Left lobe of liver (tissue), 2 donors: ENCODE measurements around the gene SMC4. TPM values are rescaled to one million over a fixed set of nuclear protein-coding genes. Genes with fewer than 3 reads are reported as not detected.
"Not testable (repeated sequence)": the region's sequence is repeated elsewhere in the genome, so short reads cannot be mapped to it uniquely, and the experiment has no call there.

Experiments
- ATAC-seq: fragments of 200-7000 bp; cut with Tn5 transposase; one replicate; pipeline ENCODE4 v1.9.1; 2020; ENCODE audit warnings: mild to moderate bottlenecking, moderate library complexity
- DNase-seq: peaks from one replicate; pipeline ENCODE4 v3.0.0-alpha.2; 2020; ENCODE audit warnings: low spot score
- total RNA-seq: library from RNA; stranded (reverse); gene quantifications from one replicate; pipeline ENCODE4 v1.2.1, GENCODE V29; 2021
- donor health status: DM: no; HTN: no; CAD: no; lungs with moderate emphysema.
- donor health status: DM: no; HTN: yes; CAD: no.

Gene SMC4
- total RNA-seq, 1 donor from 2014 or later, result 12.0 TPM

DNA sequence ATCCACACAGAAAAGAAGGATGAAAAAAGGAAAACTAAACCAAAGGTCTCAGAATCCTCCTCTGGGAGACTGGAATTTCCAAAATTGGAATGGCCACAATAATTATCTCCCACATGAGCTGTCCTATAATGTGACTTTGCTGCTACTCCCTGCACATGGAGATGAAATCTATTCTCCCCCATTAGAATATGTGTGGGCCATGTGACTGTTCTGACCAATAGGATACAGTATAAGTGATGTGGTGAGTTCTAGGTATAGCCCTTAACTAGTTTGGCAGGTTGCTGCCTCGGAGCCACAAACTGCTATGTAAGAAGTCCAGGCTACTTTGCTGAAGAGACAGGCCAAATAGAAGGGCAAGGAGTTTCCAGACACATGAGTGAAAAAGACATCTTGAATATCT, 45.0 kb downstream of the SMC4 start:
- no peak for DNase-seq
- ATAC-seq, result no peak

DNA sequence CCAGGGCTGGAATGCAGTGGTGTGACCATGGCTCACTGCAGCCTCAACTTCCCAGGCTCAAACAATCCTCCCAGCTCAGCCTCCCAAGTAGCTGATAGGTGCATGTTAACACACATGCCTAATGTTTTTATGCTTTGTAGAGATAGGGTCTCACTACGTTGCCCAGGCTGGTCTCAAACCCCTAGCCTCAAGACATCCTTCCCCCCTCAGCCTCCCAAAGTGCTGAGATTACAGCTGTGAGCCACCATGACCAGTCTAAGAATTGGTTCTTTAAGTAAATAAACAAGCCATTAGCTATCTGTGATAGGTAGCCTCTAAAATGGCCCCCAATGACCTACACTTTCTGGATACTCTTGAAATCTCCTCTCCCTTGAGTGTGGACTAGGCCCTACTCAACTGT, 46.4 kb downstream of the SMC4 start:
- DNase-seq, result no peak
- no peak for ATAC-seq

DNA sequence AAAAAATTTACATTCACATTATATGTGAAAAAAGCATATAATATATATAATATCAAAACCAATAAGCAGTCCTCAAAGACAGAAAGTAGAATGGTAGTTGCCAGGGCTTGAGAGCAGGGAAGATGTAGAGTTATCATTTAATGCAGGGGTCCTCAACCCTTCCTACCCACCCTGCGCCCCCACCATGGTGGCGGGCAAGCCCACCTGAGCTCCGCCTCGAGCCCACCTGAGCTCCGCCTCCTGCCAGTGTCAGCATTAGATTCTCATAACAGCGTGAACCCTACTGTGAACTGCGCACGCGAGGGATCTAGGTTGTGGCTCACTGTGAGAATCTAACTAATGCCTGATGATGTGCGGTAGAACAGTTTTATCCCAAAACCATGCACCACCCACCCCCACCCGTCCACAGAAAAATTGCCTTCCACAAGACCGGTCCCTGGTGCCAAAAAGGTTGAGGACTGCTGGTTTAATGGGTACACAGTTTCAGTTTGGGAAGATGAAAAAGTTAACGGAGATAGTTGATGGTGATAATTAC, 47.1 kb downstream of the SMC4 start:
- DNase-seq (no peak), ATAC-seq (no peak)

DNA sequence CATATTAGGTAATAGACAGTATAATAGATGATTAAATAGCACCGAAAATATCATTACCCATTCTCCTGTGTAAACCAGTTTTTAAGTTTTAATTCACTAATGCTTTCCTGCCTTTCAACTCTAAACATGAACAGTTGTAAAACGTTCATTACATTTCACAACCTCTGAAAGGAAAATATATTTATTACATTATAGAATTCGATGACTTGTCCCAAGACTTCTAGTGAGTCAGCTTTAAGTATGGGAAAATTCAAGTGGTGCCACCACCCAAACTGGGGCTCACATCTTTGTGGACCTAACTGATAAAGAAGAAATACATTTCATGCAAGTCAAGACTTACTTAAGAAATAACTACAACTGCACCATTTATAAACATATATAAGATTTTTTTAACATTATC, 48.1 kb downstream of the SMC4 start:
- ATAC-seq, result no peak
- no peak for DNase-seq

DNA sequence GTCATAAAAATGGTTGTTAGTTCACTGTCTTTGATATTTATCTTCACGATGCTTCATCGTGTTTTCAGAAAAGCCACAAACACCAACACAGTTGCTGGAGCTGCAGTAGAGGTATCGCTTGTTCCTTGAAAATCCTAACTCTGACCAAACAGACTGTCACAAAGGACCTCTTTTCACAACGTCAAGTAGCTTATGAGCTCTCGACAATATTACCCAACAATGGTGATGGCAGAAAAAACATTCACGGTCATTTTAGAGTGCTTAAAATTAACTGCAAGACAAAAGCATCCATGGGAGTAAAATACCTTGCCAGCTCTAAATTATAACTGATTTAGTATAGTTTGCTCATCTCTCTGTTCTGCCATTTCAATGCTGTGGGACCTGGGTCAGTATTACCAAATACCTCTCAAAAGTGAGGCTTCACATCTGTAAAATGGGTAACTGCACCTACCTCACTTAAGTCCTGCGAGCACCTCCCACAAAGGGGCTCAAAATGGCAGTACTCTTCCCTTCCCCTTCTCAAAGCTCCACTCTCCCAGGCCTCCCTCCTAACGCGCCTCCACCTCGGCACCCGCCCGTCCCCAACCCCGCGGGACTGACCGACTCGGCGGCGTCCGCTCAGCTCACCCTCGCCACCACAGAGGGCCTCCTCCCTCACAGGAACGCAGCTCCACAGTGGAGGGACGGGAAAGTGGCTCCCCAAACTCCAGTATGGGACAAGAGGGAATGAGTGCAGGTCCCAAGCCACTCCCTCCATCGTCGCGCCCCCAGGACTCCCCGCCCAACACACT, 49.6 kb downstream of the SMC4 start:
- ATAC-seq, result peak; percentile 53
- no peak for DNase-seq

DNA sequence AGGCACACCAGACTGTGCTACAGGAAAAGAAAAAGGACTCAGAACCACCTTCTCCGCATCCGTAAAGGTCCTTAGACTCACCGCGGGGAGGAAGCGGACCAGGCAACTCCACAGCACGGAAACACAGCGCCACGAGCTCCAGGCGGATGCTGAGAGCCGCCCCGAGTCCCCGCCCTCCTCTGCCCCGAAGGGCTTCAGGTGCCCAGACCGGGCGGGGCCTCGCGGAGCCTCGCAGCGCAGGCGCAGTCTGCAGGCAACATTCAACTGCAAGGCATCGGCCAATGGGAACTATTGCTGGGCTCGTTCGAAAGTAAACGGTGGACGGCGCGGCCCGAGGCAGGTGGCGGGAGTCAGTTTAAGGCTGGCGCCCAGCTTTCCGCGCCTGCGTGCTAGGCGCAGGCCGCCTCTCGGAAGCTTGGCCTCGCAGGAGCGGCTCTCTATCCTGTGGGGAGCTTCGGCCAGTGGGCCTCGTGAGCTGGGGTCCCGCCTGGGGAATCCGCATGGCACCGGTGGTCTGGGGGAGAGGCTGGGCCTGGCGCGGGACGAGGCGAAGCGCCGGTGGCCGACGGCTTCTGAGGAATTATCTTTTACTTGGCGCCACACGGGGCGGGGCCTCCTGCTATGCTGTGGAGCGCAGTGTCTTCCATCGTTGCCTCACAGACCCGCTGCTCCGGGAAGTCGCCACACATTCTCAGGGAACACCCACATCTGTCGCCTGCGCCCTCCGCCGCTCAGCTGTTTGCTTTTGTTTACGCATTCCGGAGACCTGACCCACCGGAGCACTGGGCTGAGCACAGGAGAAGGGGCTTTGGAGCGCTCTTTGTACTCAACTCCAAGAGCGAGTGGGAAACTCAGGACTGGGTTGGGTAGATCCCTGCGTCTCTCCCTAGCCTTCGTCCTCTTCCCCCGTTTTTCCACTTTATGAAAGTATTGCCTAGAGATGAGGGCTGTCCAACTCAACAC, 50.5 kb downstream of the SMC4 start, which contains the start of gene TRIM59:
Gene TRIM59, minus strand, starts transcription at position 151 of the 963 bp plus-strand sequence. CDS start 10,603 bp downstream, outside the sequence.
- DNase-seq (peak; percentile 75), ATAC-seq (peak; percentile 93)

DNA sequence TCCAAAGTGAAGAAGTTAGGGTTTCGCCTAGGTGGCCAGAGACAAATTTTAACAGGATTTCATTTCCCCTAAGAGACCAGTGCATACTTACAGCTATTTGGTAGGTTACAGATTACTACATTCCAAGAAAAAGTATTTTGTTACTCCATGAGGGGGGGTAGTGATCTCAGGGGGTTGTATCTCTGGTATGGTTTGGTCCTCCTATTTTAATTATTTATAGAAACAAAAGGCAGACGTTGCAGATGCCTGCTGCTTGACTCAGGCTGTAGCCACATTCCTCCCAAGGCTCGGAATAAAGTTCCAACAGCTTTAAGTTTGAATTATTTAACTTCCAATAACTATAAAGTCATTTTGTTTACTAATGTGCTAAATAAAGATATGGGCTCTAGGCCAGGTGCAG, 51.4 kb downstream of the SMC4 start:
- DNase-seq, result no peak
- no peak for ATAC-seq

DNA sequence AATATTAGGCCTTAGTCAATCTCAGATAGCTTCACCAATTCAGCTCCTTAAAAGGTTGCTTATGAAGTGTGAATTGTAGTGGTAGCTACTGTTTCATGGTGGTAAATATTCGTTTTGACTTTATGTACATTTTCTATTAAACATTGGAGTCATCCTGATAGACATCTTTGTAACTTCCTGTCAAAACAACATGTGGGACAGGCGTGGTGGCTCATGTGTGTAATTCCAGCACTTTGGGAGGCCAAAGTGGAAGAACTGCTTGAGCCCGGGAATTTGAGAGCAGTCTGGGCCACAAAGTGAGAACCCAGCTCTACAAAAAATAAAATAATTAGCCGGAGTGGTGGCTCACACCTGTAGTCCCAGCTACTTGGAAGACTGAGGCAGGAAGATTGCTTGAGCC, 52.2 kb downstream of the SMC4 start:
- ATAC-seq (no peak), DNase-seq (no peak)

DNA sequence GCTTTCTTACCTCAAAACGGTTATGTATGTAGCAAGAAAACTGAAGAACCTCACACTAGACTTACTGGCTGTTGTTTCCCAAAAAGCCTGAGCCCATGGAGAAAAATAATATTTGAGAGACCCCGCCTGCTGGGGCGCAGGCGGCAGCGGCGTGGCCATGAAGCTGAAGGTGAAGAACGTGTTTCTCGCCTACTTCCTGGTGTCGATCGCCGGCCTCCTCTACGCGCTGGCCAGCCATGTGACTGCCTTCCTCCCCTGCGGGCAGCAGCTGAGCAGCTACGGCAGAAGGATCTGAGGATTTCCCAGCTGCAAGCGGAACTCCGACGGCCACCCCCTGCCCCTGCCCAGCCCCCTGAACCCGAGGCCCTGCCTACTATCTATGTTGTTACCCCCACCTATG, 52.8 kb downstream of the SMC4 start:
- DNase-seq, ATAC-seq: not testable (repeated sequence)

DNA sequence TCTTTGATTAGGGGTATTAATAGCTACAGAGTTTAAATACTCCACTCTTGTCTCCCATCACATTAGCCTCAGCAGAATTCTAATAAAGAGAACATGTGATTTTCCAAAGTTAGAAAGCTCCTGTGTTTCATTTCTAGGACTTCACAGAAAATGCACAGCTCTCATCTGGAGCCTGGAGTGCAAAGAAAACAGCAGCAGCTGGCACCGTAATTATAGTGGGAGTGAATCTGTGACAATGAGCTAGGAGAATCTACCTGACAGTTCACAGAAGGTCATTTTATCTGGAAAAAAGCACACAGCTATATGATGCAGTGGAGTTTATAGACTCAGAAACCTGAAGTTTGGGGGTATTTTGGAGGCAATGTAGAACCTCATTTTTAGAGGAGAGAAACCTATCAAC, 55.5 kb downstream of the SMC4 start:
- no peak for DNase-seq
- ATAC-seq, result no peak

DNA sequence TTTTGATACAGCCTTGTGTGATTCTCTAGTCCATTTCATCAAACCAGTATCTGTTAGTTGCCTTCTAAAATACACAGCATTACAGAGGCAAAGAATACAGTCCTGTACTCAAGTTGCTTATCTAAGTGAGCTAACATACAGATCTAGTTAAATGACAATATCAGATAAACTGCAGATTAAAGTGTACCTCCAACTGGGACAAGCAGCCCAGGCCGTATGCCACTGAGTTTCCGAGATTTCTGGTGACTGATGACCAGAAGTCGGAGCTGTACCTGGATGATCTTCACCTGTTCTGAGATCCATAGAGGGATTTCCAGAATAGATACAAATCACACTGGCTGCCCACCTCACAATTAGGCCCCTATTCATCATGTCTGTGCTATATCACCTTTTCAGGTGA, 56.4 kb downstream of the SMC4 start:
- DNase-seq, result no peak
- no peak for ATAC-seq

DNA sequence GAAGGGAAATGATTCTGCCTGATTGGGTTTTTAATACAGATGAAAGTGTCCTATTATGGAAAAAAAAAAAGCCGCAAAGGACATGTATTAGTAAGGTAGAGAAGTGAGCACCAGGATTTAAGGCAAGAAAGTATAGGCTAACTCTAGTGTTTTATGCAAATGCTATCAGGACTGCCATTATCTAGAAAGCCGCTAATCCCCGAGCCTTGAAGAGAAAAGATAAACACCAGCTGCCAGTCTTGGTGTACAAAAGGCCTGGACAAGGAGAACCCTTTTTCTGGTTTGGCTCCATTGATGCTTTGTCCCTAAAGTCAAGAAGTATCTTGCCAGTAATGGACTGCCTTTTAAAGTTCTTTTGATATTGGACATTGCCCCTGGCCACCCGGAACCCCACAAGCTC, 58.7 kb downstream of the SMC4 start:
- no peak for DNase-seq
- no peak for ATAC-seq

DNA sequence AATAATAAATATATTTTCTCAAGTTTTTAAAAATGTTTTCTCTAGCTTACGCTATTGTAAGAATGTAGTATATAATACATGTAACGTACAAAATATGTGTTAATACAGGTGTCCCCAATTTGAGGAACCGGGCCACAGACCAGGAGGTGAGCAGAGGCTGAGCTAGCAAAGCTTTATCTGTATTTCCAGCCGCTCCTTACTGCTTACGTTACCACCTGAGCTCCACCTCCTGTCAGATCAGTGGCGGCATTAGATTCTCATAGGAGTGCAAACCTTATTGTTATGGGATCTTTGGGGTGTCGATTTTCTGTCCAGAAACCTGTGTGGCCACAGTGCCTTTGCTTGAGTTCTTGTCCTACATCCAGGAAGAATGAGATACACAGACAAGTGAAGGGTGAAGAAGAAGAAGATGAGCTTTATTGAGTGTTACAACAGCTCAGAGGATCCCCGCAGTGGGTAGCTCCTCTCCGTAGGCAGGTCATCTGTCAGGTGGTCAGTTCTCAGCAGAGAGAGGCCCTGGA, 60.1 kb downstream of the SMC4 start:
- no peak for DNase-seq
- ATAC-seq, result no peak

DNA sequence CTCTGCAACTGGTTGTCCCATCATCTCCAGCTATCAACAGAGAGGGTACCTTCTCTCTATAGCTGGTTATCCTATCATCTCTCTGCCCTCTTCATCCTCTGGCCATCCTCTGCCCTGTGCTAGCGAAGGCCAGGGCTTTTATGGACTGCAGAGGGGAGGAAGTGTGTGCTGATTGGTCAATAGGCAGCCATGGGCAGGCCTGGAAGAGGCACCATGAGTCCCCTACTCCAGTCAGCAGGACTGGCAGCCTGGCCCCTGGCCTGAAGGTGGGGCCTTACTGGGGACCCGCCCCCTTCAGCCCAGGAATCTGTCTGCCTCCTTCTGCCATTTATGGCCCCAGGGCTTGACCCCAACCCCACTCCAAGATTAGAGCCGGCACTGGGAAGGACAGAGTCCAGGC, 60.6 kb downstream of the SMC4 start:
- no peak for DNase-seq
- no peak for ATAC-seq

DNA sequence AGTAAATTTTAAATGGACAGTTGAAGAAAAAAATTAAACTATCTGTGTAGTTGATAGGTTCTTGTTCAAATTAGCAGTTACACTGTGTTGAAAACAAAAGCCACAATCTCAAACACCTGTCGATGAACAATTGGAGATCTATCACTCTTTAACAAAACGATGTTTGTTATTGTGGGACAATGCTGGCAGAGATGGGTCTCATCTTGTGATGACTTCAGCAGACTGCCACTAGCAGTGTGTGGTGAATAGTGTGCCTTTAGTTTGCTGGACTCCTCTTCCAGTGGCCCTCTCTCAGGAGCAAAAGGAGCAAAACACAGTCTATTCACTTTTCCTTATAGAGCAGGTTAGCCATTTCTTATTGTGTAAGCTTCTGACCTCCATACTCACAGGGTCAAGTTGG, 64.9 kb downstream of the SMC4 start:
- DNase-seq (no peak), ATAC-seq (no peak)

DNA sequence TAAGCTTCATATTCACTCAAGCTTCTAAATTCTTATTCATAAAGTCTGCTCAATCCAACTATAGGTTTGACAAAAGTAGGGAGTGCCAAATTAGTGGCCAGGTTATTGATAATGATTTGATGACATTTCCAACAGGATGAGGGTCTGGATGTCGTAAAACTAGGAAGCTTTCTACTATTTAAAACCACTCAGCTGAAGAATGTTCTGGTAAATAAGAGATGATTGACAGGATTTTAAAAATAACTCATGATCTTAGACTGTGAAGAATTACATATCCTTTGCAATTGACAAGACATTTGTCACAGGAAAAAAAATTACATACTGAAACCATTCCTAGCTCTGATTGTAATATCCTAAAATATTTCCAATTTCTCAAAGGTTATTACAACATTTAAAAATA, 65.5 kb downstream of the SMC4 start:
- ATAC-seq, result no peak
- DNase-seq, result no peak

DNA sequence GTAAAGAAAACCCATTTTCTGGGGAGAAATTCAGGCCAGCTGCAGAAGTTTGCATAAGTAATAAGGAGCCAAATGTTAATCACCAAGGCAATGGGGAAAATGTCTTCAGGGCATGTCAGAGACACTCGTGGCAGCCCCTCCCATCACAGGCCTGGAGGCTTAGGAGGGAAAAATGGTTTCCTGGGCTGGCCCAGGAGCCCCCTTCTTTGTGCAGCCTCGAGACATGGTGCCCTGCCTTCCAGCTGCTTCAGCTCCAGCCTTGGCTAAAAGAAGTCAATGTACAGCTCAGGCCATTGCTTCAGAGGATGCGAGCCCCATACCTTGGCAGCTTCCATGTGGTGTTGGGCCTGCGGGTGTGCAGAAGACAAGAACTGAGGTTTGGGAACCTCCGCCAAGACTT, 70.7 kb downstream of the SMC4 start:
- DNase-seq (no peak), ATAC-seq (no peak)

DNA sequence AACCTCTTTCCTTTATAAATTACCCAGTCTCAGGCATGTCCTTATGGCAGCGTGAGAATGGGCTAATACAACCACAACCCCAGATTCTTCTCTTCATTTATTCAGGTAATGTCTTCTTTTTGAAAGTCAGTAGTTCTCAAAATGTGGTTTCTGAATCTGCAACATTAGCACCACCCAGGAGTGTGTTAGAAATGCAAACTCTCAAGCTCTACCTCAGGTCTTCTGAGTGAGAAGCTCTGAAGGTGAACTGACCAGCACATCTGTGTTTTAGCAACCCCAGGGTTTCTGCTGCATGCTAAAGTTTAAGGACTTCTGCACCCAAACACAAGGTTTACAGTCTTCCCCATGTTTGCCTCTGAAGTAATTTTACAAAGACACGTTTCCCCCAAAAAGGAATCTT, 72.4 kb downstream of the SMC4 start:
- no peak for DNase-seq
- no peak for ATAC-seq

DNA sequence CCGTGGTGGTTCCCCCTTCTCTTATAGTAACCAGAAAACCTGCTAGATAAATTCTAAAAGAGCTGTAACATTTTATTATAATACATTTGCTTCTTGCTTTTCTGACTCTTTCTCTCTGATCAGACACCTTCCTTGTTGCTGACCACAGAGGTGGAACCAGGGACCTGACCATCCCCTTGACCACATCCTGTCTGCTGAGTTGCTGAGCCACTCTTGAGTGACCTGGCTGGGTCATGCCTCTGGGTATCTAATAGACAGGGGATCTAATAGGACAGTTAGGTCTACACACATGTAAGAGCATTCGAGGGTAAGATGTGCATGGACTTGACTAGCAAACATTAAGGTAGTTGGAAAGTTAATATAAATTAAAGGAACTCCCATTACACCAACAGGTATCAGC, 72.9 kb downstream of the SMC4 start:
- ATAC-seq (no peak), DNase-seq (no peak)

DNA sequence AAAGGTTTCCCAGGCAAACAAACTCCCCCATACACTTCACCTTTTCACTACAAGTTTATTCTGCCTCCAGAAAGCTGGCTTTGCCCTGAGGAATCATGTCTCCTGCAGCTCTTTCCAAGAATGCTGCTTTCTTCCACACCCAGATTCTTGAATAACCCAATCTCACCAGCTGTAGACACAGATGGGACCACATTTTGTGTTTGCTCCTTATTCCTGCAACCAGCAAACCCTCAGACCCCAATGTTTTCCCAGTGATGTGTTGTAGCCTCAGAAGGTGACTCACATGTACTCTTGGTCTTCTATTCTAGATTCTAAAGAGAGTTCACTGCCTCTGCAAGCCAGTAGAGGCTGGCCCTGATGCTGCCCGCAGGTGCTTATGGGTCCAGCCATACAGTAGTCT, 73.8 kb downstream of the SMC4 start:
- no peak for ATAC-seq
- DNase-seq, result no peak

DNA sequence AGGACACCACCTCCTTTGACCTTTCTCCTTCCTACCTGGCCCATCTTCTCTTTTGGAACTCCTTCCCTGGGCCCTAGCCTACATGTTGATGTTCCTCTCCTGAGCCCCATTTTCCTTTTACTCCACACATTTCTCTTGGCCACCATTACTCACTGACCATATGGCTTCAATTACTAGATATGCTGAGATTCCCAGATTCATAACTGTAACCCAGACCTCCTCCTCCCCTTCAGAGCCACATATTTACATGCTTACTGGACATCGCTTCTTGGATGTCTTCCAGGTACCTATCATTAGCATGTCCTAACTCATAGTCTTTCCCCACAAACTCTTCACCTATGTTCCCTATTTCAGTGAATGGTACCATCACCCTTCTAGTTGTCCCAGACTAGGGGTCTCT, 74.5 kb downstream of the SMC4 start:
- DNase-seq (no peak), ATAC-seq (no peak)
